Esophagus squamous epithelium (tissue), 4 donors: ENCODE data around the gene NAA80.

Experiments used
- CTCF ChIP-seq, 6 experiments: fragments of 450-650 bp in 4 of 6; fragments of 200-600 bp in 2 of 6; sonication (generic) in 2 of 6; IDR thresholded peaks; one replicate each; pipeline ENCODE4 v1.5.1; 2016 to 2019; ENCODE audit warnings: antibody characterized with exemption in 6 of 6, mild to moderate bottlenecking in 4 of 6, moderate library complexity in 4 of 6
- POLR2A ChIP-seq, 4 donors: fragments of 450-650 bp; IDR thresholded peaks; one replicate each; pipeline ENCODE4 v1.6.1; 2017; ENCODE audit warnings: antibody characterized with exemption in 4 of 4, mild to moderate bottlenecking in 4 of 4, moderate library complexity in 3 of 4

GRCh38 chr3:50269460-50269859, 29.7 kb downstream of the NAA80 start:
- TF ChIP-seq CTCF (IDR thresholded peaks at IDR 0.05) (no peak), POLR2A (IDR thresholded peaks at IDR 0.05) (no peak)
